ENCODE measurements around the gene DHRS12.
A peak's percentile ranks its signal among the peaks of the same experiment; 100 is the strongest.

Gene DHRS12

DNA sequence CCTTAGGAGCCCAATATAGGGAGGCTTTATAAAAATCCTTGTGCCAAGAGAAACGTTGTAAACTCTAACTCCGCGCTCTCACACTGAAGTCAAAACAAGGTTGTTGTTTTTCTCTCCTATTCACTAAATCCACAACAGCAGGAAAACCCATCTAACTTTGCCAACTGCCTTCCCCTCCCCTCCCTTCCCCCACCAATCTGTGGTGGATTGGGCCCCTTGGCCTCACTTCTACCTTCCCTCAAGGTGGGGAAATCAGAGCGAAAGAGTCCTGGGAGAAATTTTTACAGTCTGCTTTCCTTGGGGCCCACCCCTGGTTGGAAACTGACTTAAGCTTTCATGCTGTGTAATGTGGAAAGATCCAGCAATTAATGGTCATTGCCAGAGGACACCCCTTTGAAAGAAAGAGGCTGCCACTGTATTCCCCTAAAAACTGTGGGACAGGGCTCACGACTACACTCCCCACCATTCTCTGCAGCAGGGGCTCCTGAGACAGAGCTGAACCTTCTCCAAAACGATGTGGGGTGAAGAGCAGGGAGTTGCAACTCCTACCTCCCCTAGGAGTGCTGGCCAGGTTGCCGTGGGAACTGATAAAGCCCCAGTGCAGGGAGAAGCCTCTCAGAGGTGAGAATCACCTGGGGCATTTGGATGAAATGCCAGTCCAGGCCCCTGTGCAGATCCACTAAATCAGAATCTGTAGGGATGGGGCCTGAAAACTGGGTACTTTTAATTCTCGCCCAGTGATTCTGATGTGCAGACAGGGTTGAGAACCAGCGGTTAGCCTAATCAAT lies 1.1 kb downstream of the DHRS12 start:
- no peak for DNase-seq (ENCODE audit: low read depth)
- H3K4me3 ChIP-seq (ENCODE audit: low read depth, low read length): peak overlapping the region; percentile 79
- TF ChIP-seq CTCF (conservative IDR thresholded peaks at IDR 0.05; ENCODE audit: low read depth, low read length): no peak

DNA sequence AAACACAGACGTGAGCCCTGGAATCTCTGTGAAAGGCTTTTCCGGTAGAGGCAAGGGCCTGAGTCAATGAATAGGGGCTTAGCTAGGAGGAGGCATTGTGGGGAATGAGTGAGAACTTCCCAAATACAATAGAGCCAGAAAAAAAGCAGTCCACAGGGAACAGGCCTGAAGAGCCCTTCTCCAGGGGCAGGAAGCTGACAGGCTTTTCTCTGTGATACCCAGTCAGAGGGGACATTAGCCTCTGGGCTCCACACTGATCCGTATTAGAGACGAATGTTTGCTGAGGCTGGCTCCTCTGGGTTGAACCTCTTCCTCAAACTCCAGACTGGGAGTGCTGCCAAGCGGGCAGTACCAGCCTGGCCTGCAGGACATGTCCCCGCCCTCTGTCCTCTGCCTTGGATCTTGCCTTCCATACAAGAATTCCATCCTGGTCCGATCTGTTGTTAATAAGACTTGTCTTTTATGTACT lies 2.3 kb downstream of the DHRS12 start:
- TF ChIP-seq CTCF (conservative IDR thresholded peaks at IDR 0.05; ENCODE audit: low read depth, low read length): no peak
- no peak for DNase-seq (ENCODE audit: low read depth)
- H3K4me3 ChIP-seq (ENCODE audit: low read depth, low read length): no peak overlapping the region

DNA sequence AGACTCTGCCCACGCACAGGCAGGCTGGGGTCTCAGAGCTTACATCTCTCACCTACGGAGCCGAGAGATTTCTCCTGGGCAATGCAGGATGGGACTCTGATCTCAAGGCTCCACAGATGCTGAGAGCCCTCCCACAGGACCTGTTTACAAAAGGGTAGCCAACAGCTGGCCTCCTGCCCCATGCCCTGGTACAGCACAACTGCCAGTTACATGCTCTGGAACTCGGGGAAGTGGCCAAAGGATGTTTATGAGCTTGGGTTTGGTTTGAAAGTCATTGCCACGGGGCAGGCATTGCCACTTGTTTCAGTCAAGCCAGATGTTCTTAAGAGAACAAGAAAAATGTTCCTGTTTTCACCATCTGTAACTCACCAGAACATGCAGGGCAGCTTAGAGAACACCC lies 3.5 kb downstream of the DHRS12 start:
- no peak overlapping the region for H3K4me3 ChIP-seq (ENCODE audit: low read depth, low read length)
- DNase-seq (ENCODE audit: low read depth): no peak
- TF ChIP-seq CTCF (conservative IDR thresholded peaks at IDR 0.05; ENCODE audit: low read depth, low read length): no peak

- DNase-seq (ENCODE audit: low read depth): no peak
- no peak for TF ChIP-seq CTCF (conservative IDR thresholded peaks at IDR 0.05; ENCODE audit: low read depth, low read length)
- H3K4me3 ChIP-seq (ENCODE audit: low read depth, low read length): no peak overlapping the region
Observed at GRCh38 chr13:51799261-51799660, 4.7 kb downstream of the DHRS12 start.

DNA sequence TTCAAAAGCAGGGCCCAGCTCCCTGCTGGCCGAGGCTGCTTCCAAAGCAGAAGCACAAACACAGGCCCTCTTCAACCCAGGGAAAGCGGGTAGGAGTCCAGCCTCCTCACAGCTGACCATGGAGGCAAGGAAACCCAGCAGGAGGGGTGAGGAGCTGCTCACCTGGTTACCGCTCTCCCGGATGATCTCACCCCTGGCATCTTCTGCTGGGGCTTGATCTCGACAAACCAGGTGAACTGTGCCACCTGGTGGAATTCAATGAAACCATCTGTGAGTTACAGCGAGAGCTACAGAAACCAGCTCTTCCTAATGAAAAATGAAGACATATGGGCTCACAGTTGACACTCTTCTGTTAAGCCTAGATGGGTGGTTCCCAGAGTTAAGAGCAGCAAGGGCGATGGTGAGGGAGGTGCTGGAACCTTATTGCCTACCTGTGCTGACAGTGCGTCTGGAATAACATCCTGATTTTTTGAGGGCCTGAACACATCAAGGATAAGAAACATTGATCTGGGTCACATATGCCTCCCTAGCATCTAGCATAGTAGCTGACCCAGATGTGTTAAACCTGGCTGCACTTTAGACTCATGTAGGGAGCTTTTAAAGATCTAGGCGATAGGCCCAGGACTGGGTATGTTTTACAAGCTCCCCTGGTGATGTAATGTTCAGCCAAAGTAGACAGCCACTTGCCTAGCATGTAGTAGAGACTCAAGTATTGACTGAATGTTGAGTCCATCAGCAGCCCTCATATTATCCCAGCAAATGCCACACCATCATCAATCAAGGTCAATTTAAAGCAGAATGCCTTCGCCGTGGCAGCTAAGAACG lies 6.1 kb downstream of the DHRS12 start:
- no peak overlapping the region for H3K4me3 ChIP-seq (ENCODE audit: low read depth, low read length)
- peak; percentile 72 for TF ChIP-seq CTCF (conservative IDR thresholded peaks at IDR 0.05; ENCODE audit: low read depth, low read length)
- peak; percentile 80 for DNase-seq (ENCODE audit: low read depth)

DNA sequence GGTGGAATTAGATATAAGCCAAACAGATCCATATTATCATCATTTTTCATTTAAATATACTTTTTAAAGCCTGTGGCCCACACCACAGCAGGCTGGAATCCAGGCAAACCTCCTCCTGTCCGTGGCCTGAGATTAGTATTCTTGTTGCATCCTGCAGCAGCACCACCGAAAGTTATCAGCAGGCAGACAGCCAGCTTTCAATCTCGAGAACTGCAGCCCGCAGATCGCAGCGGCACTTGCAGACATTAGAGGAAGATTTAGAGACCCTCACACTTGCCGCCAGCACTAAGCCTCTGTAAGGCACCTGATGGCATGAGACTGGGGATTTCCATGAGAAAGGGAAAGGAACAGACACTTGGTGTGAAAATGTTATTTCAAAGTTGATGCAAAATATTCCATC lies 7.4 kb downstream of the DHRS12 start:
- DNase-seq (ENCODE audit: low read depth): no peak
- no peak overlapping the region for H3K4me3 ChIP-seq (ENCODE audit: low read depth, low read length)
- TF ChIP-seq CTCF (conservative IDR thresholded peaks at IDR 0.05; ENCODE audit: low read depth, low read length): no peak

All from choroid plexus epithelial cell (primary cell).